MM.1S (cell line): ENCODE measurements around the gene FOXP4.

ENCODE experiments used
- CTCF ChIP-seq: fragments of 300-600 bp; sonication (generic); IDR thresholded peaks from 2 replicates; pipeline ENCODE4 v1.5.1; 2016; ENCODE audit warnings: antibody characterized with exemption, low read length, mixed read lengths
- EZH2 ChIP-seq: fragments of 300-600 bp; sonication (generic); optimal IDR thresholded peaks from 2 replicates; pipeline ENCODE3; 2017; ENCODE audit warnings: low read depth, mild to moderate bottlenecking, antibody characterized with exemption, low read length, mixed read lengths
- EZH2phosphoT487 ChIP-seq: fragments of 300-600 bp; sonication (generic); IDR thresholded peaks from 2 replicates; pipeline ENCODE4 v1.6.1; 2018; ENCODE audit warnings: antibody characterized with exemption, low read length

GRCh38 chr6:41531016-41531415 lies 15.2 kb upstream of the FOXP4 start:
- TF ChIP-seq CTCF (no peak), EZH2 (no peak), EZH2phosphoT487 (no peak)
